PFSK-1 (cell line): Measurements from ENCODE around the gene REXO4.

Source experiments
- POLR2AphosphoS5 ChIP-seq: IDR thresholded peaks from 2 replicates; pipeline ENCODE4 v1.6.1; 2012; ENCODE audit warnings: low read depth, mild to moderate bottlenecking, control low read depth, low read length, moderate library complexity
- REST ChIP-seq, 2 experiments: IDR thresholded peaks; 2 replicates each; pipeline versions ENCODE4 v1.6.1 to v1.8.0; 2011 to 2012; ENCODE audit warnings: low read depth in 2 of 2, low read length in 2 of 2, control low read depth in 1 of 2, inconsistent platforms in 1 of 2, mild to moderate bottlenecking in 1 of 2, moderate library complexity in 1 of 2; ENCODE audit not compliant: insufficient read depth in 1 of 2
- SIN3A ChIP-seq: IDR thresholded peaks from 2 replicates; pipeline ENCODE4 v1.6.1; 2012; ENCODE audit warnings: mild to moderate bottlenecking, low read length, moderate library complexity, borderline replicate concordance; ENCODE audit not compliant: insufficient read depth
- TAF1 ChIP-seq: IDR thresholded peaks from 2 replicates; pipeline ENCODE4 v1.6.1; 2012; ENCODE audit warnings: low read length, control low read depth, borderline replicate concordance; ENCODE audit not compliant: insufficient read depth

GRCh38 chr9:133383438-133383837, 34.4 kb downstream of the REXO4 start:
- TF ChIP-seq POLR2AphosphoS5 (no peak), TAF1 (no peak), SIN3A (no peak), REST (IDR thresholded peaks at IDR 0.05; ENCODE audit: insufficient read depth in 1 of 2, low read depth in 2 of 2, low read length in 2 of 2) (no peak)
